Immature natural killer cell (primary cell): ENCODE measurements around the gene HSPBAP1. TPM values are rescaled to one million over a fixed set of nuclear protein-coding genes. Genes with fewer than 3 reads are reported as not detected.
"Not testable (repeated sequence)": the region's sequence is repeated elsewhere in the genome, so short reads cannot be mapped to it uniquely, and the experiment has no call there.

ENCODE experiments used
- DNase-seq, 3 donors: peaks; one replicate each; pipeline ENCODE4 v3.0.0; 2022; ENCODE audit warnings: mixed read lengths in 1 of 3
- H3K27ac Mint-ChIP-seq, 6 donors: one replicate each; pipeline ENCODE4 v1.8.0; 2020; ENCODE audit warnings: mixed read lengths in 6 of 6, mild to moderate bottlenecking in 5 of 6, inconsistent platforms in 4 of 6, moderate library complexity in 3 of 6
- H3K27me3 Mint-ChIP-seq, 3 donors: one replicate each; pipeline ENCODE4 v1.8.0; 2020 to 2021; ENCODE audit warnings: low read depth in 3 of 3, mild to moderate bottlenecking in 3 of 3, mixed read lengths in 3 of 3, moderate library complexity in 3 of 3, inconsistent platforms in 1 of 3
- H3K36me3 Mint-ChIP-seq, 3 donors: one replicate each; pipeline ENCODE4 v1.8.0; 2020; ENCODE audit warnings: mixed read lengths in 3 of 3, inconsistent platforms in 2 of 3, mild to moderate bottlenecking in 2 of 3
- H3K4me1 Mint-ChIP-seq, 2 donors: one replicate each; pipeline ENCODE4 v1.8.0; 2020; ENCODE audit warnings: inconsistent platforms in 2 of 2, mild to moderate bottlenecking in 2 of 2, mixed read lengths in 2 of 2, moderate library complexity in 1 of 2
- H3K4me3 Mint-ChIP-seq, 5 donors: one replicate each; pipeline ENCODE4 v1.8.0; 2020; ENCODE audit warnings: mild to moderate bottlenecking in 5 of 5, mixed read lengths in 5 of 5, inconsistent platforms in 3 of 5, moderate library complexity in 3 of 5
- H3K9me3 Mint-ChIP-seq, 6 donors: one replicate each; pipeline ENCODE4 v1.8.0; 2020; ENCODE audit warnings: mild to moderate bottlenecking in 6 of 6, mixed read lengths in 6 of 6, inconsistent platforms in 4 of 6, moderate library complexity in 3 of 6
- polyA plus RNA-seq, 3 donors: library from polyadenylated mRNA; unstranded; fragments of 300-500 nt; fragmentation: Illumina TruSeq; gene quantifications; one replicate each; pipeline ENCODE4 v1.2.3, GENCODE V29; 2021

HSPBAP1 gene
- polyA plus RNA-seq, 3 donors from 2014 or later = 3.3 to 10.1 (median 7.4) TPM

DNA sequence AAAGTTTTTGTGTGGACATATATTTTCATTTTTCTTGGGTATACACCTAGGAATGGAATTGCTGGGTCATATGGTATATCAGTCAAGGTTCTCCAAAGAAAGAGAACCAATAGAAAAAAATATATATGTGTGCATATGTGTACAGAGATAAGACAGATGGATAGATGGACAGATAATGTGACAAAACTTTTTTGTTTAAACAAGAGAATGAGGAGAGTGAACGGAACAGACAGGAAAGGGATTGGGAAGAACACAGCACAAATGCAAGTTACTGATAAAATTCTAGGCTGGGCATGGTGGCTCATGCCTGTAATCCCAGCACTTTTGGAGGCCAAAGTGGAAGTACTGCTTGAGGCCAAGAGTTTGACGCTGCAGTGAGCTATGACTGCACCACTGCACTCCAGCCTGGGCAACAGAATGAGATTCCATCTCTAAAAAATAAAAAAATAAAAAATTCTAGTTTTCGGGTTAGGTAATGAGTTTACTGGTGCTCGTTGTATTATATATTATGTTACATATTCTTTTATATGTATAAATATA is 50.0 kb downstream of the HSPBAP1 start:
- no peak for DNase-seq
- Mint-ChIP-seq H3K27me3 (no peaks in the 10 kb centered on the region), H3K9me3 (no peaks in the 10 kb centered on the region), H3K4me3 (no peak overlapping the region), H3K27ac (peak overlapping the region in 1 of 6 donors; percentile 37), H3K36me3 (peaks cover 46 to 57% (median 52%) of the 10 kb centered on the region in 3 donors), H3K4me1 (peaks cover 0 to 10% of the 10 kb centered on the region in 2 donors)

DNA sequence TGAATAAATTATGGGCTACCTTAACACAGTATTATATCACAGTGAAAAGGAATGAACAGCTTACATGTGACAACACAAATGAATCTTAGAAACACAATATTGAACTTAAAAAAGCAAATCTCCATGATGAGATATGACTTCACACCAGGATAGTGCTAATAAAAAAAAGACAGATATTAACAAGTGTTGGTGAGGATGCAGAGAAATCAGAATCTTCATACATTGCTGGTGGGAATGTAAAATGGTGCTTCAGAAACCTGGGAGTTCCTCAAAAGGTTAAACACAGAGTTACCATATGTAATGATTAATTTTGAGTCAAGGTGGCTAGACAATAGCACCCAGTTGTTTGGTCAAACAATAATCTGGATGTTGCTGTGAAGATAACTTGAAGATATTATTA is 51.4 kb downstream of the HSPBAP1 start:
- H3K4me1 Mint-ChIP-seq = peaks cover 0 to 10% of the 10 kb centered on the region in 2 donors
- H3K9me3 Mint-ChIP-seq = no peaks in the 10 kb centered on the region
- H3K36me3 Mint-ChIP-seq = peaks cover 46 to 56% (median 49%) of the 10 kb centered on the region in 3 donors
- H3K27me3 Mint-ChIP-seq = no peaks in the 10 kb centered on the region
- no peak for DNase-seq
- no peak overlapping the region for H3K4me3 Mint-ChIP-seq
- no peak overlapping the region for H3K27ac Mint-ChIP-seq

- Mint-ChIP-seq H3K27me3 (no peaks in the 10 kb centered on the region), H3K4me3 (no peak overlapping the region), H3K27ac (no peak overlapping the region), H3K9me3 (no peaks in the 10 kb centered on the region), H3K36me3 (peaks cover 39 to 48% (median 45%) of the 10 kb centered on the region in 3 donors), H3K4me1 (peaks cover 0 to 10% of the 10 kb centered on the region in 2 donors)
- no peak for DNase-seq
Observed at GRCh38 chr3:122739172-122739571, 54.5 kb downstream of the HSPBAP1 start.

GRCh38 chr3:122732682-122733525 is 60.7 kb downstream of the HSPBAP1 start:
- H3K4me1 Mint-ChIP-seq, H3K4me3 Mint-ChIP-seq, DNase-seq, H3K9me3 Mint-ChIP-seq, H3K27ac Mint-ChIP-seq, H3K27me3 Mint-ChIP-seq: not testable (repeated sequence)
- H3K36me3 Mint-ChIP-seq = peaks cover 6 to 23% (median 15%) of the 10 kb centered on the region in 3 donors

DNA sequence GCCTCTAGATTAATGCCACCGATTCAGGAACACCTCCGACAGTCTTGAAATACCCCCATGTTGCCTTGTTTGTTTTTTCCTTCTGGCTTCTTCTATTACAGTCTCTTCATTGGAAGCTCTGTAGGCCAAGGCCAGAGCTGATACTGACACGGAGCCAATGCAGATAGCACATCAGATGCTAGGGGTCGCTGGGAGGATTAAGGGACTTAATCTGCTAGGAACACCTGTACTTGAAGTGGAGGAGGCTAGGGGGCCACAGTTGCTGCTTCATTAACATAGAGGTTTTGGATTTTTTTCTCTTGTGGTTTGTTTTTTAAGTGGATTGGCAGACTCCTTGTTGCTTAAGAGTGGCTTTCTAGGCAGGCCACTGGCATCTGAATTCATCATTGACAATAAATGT is 63.4 kb downstream of the HSPBAP1 start:
- DNase-seq = no peak
- Mint-ChIP-seq H3K9me3 (peaks cover 0 to 2% (median 0%) of the 10 kb centered on the region in 6 donors), H3K27me3 (peaks cover 0 to 2% (median 0%) of the 10 kb centered on the region in 3 donors), H3K4me3 (no peak overlapping the region), H3K36me3 (peaks cover 23 to 28% (median 26%) of the 10 kb centered on the region in 3 donors), H3K27ac (peak overlapping the region in 2 of 6 donors; percentile 31 to 51), H3K4me1 (no peaks in the 10 kb centered on the region)

DNA sequence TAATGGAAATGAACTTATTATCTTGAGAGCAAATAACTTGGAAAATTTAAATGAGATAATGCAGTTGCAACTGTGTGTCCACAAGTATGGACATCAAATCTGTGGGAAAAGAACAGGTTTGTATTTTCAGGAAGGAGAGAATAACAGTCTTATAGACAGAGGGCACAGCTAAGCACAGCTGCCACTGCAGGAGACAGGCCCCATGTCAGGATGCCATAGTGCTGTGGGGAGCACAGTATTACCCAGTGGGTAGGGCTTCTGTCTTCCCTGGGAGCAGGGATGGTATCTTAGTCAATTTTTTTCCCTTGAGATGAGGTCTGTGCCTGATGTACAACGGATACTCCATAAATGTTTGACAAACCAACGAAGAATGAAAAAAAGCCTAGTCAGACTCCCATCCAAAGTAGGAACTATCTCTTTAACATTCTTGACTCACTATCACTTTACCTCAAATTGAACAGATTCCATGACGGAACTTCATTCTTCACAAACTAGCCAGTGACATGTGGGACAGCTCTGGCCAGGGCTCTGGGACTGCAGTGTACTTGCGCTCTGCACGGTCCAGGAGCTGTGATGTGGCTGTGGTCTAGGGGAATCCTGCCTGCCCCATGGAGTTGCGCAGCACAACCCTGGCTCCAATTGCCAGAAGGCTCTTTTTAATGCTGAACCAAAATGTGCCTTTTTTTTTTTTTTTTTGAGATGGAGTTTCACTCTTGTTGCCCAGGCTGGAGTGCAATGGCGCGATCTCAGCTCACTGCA is 64.7 kb downstream of the HSPBAP1 start:
- Mint-ChIP-seq H3K27me3 (peaks cover 0 to 2% (median 0%) of the 10 kb centered on the region in 3 donors), H3K4me3 (no peak overlapping the region), H3K36me3 (peaks cover 22 to 27% (median 23%) of the 10 kb centered on the region in 3 donors), H3K9me3 (peaks cover 0 to under 1% (median 0%) of the 10 kb centered on the region in 6 donors), H3K4me1 (no peaks in the 10 kb centered on the region), H3K27ac (peak overlapping the region in 1 of 6 donors; percentile 51)
- no peak for DNase-seq

- DNase-seq = no peak
- Mint-ChIP-seq H3K4me3 (no peak overlapping the region), H3K27me3 (peaks cover 0 to 2% (median 0%) of the 10 kb centered on the region in 3 donors), H3K4me1 (no peaks in the 10 kb centered on the region), H3K9me3 (no peaks in the 10 kb centered on the region), H3K36me3 (peaks cover 23 to 29% (median 24%) of the 10 kb centered on the region in 3 donors), H3K27ac (peak overlapping the region in 1 of 6 donors; percentile 51)
Observed at GRCh38 chr3:122728186-122728585, 65.4 kb downstream of the HSPBAP1 start.

DNA sequence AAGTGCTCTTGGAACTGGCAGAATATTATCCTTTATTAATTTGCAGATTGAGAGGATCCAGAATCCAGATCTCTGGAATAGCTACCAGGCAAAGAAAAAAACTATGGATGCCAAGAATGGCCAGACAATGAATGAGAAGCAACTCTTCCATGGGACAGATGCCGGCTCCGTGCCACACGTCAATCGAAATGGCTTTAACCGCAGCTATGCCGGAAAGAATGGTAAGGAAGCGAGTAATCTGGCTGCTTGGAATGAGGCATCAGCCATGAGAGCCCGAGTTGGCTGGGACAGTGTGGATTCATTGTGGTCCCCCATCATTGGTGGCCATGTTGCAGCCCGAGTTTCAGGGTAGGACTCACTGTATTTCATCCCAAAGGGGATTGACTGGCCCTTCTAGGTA is 65.9 kb downstream of the HSPBAP1 start:
- H3K36me3 Mint-ChIP-seq = peaks cover 23 to 32% (median 25%) of the 10 kb centered on the region in 3 donors
- H3K4me1 Mint-ChIP-seq = no peaks in the 10 kb centered on the region
- no peak overlapping the region for H3K27ac Mint-ChIP-seq

DNA sequence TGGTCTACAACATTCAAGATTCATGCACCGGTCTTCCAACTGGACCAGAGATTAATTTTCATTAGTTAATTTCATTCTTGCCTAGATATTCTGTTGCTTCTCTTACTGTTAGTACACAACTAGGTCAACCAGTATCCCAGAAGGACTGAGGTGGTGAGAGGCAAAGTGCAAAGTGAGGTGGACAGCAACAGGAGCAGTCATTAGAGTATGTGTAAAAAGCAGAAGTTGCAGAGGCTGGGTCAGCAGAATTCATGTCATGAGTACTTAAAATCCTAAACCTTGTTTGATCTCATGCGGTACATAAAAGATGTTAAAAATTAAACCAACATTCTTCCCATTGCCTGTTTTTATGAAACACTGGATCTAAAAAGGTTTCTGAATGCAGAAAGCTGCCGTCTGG is 66.3 kb downstream of the HSPBAP1 start:
- DNase-seq = no peak
- Mint-ChIP-seq H3K27me3 (peaks cover 0 to 2% (median 0%) of the 10 kb centered on the region in 3 donors), H3K4me3 (no peak overlapping the region), H3K9me3 (no peaks in the 10 kb centered on the region), H3K27ac (no peak overlapping the region), H3K4me1 (no peaks in the 10 kb centered on the region), H3K36me3 (peaks cover 23 to 35% (median 23%) of the 10 kb centered on the region in 3 donors)

More for the DNA sequence above, 65.9 kb downstream of the HSPBAP1 start:
- H3K4me3 Mint-ChIP-seq = no peak overlapping the region
- H3K9me3 Mint-ChIP-seq = no peaks in the 10 kb centered on the region
- H3K27me3 Mint-ChIP-seq = peaks cover 0 to 2% (median 0%) of the 10 kb centered on the region in 3 donors
- DNase-seq = no peak

DNA sequence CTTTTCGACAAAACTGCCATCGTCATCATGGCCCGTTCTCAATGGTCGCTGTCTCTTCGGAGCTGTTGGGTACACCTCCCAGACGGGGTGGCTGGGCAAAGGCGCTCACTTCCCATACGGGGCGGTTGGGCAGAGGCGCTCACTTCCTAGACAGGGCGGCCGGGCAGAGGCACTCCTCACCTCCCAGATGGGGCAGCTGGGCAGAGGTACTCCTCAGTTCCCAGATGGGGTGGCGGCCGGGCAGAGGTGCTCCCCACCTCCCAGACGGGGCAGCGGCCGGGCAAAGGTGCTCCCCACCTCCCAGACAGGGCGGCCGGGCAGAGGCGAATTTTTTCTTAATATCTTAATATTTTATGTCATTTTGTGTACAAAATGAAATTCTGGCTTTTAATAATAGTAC is 68.5 kb downstream of the HSPBAP1 start:
- H3K36me3 Mint-ChIP-seq = peaks cover 27 to 42% (median 36%) of the 10 kb centered on the region in 3 donors
- H3K27me3 Mint-ChIP-seq = peaks cover 0 to 2% (median 0%) of the 10 kb centered on the region in 3 donors
- no peak for DNase-seq
- H3K4me1 Mint-ChIP-seq = no peaks in the 10 kb centered on the region
- H3K4me3 Mint-ChIP-seq = no peak overlapping the region
- H3K9me3 Mint-ChIP-seq = no peaks in the 10 kb centered on the region
- no peak overlapping the region for H3K27ac Mint-ChIP-seq

DNA sequence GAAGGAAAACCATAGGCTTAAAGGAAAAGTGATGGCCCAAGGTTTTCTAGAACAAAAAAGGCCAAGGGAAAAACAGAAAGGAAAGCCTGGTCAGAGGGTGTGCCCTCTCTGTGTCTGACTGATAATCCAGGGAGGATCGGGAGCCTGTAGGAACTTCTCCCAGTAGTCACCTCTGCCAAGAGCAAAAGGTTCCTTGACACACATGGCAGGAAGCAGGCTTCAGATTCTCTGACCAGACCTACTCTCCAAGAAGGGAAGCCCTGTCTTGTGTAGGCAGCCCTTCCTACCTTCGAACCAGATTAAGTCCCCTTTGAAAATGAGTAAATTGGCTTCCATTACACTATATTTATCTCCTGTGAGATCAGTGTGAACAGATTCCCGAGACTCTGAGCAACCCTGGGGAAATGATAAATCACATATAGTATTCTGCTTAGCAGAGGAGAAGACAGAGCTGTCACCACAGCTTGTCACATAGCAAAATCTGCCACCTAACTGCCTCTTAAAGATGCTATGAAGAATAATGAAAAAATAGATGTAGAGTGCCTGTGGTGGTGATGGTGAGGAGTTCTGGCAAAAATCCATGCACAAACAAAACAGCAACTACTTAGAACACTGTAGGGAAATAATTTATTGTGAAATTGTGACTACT is 74.2 kb downstream of the HSPBAP1 start:
- Mint-ChIP-seq H3K36me3 (peaks cover 31 to 63% (median 40%) of the 10 kb centered on the region in 3 donors), H3K4me3 (no peak overlapping the region)

GRCh38 chr3:122716667-122717066 is 77.0 kb downstream of the HSPBAP1 start:
- Mint-ChIP-seq H3K36me3 (peaks cover 37 to 78% (median 39%) of the 10 kb centered on the region in 3 donors), H3K27ac (peak overlapping the region in 2 of 6 donors; percentile 18 to 82)
- no peak for DNase-seq

More for the DNA sequence above, 74.2 kb downstream of the HSPBAP1 start:
- no peaks in the 10 kb centered on the region for H3K9me3 Mint-ChIP-seq
- H3K4me1 Mint-ChIP-seq = no peaks in the 10 kb centered on the region
- H3K27me3 Mint-ChIP-seq = no peaks in the 10 kb centered on the region
- no peak overlapping the region for H3K27ac Mint-ChIP-seq
- no peak for DNase-seq

GRCh38 chr3:122714273-122714672 is 79.4 kb downstream of the HSPBAP1 start:
- H3K27ac Mint-ChIP-seq = no peak overlapping the region
- DNase-seq = no peak
- peaks cover 23 to 27% of the 10 kb centered on the region in 2 donors for H3K4me1 Mint-ChIP-seq
- no peaks in the 10 kb centered on the region for H3K9me3 Mint-ChIP-seq
- no peaks in the 10 kb centered on the region for H3K27me3 Mint-ChIP-seq
- peaks cover 43 to 70% (median 45%) of the 10 kb centered on the region in 3 donors for H3K36me3 Mint-ChIP-seq
- H3K4me3 Mint-ChIP-seq = no peak overlapping the region

More at GRCh38 chr3:122716667-122717066, 77.0 kb downstream of the HSPBAP1 start:
- H3K27me3 Mint-ChIP-seq = no peaks in the 10 kb centered on the region
- no peak overlapping the region for H3K4me3 Mint-ChIP-seq
- H3K9me3 Mint-ChIP-seq = no peaks in the 10 kb centered on the region
- peaks cover 4 to 5% of the 10 kb centered on the region in 2 donors for H3K4me1 Mint-ChIP-seq
